ENCODE data around the gene RAMP3. TPM values are rescaled to one million over a fixed set of nuclear protein-coding genes. Genes with fewer than 3 reads are reported as not detected.

Gene RAMP3
- total RNA-seq, 1 experiment from 2014 or later: 0.13 TPM

DNA sequence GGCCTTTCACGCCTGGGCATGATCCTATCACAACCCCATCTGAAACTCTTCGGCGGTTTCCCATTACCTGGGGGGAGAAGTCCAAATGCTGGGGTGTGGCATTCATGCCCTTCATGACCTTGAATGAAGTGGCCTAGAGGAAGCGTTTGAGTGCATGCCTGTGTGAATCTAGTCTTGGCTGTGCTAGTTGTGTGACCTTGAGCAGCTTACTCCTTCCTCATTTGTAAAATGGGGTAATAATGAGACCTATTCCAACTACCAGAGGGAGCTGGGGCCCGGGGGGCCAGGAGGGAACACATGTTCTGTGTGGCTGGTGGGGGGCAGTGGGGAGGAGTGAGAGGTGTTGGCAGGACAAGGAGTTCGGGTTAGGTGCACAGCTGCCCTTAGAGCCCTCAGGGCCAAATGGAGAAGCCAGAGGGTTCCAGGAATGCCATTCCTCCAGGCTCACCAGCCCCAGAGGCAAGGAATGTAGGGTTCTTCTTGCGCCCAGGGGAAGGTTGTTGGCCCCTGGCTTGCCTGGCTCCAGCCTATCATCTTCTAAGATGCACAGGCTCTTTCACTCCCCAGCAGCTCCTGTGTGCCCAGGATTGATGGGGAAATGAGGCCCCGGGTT, 24.8 kb upstream of the RAMP3 start:
- ATAC-seq: no peak
- Histone ChIP-seq H3K27ac (ENCODE audit: low read length) (no peak overlapping the region), H3K4me1 (ENCODE audit: control insufficient read depth, insufficient read depth, low read length) (no peaks in the 10 kb centered on the region), H3K4me3 (ENCODE audit: low read depth in 2 of 2, low read length in 2 of 2) (no peak overlapping the region), H3K36me3 (ENCODE audit: control insufficient read depth, insufficient read depth, low read length) (no peaks in the 10 kb centered on the region), H3K9me3 (ENCODE audit: control insufficient read depth, insufficient read depth, low read depth, low read length) (no peaks in the 10 kb centered on the region), H3K27me3 (ENCODE audit: control insufficient read depth, insufficient read depth, low read length) (0 out of 2 replicates have a peak, but pooled peaks cover 2% of the 10 kb centered on the region)
- in situ Hi-C loops (cut with HindIII; ENCODE audit: low pct_unique_long_range_greater_than_20kb, low sequenced_read_pairs): no loop called here
- no peak for DNase-seq (ENCODE audit: low read depth, low spot score)
- BruUV-seq (replicated peaks): no TSS peak
- ChIA-PET POLR2A (no interaction called here), CTCF (no interaction called here)
- intact Hi-C loops (cut with micrococcal nuclease; ENCODE audit: unreplicated experiment): loop anchor here (10.0 kb wide), 1 partner anchor 548 kb away; the partner anchor contains the start of gene TMED4
- TF ChIP-seq SIN3A (IDR thresholded peaks at IDR 0.05; ENCODE audit: borderline replicate concordance, insufficient read depth, low read depth, low read length) (no peak), TCF7L2 (IDR thresholded peaks at IDR 0.05; ENCODE audit: low read depth, low read length) (no peak), POLR2AphosphoS5 (IDR thresholded peaks at IDR 0.05; ENCODE audit: low read depth, low read length) (no peak), REST (IDR thresholded peaks at IDR 0.05; ENCODE audit: insufficient read depth in 1 of 2, low read depth in 2 of 2, low read length in 1 of 2) (no peak), CTCF (IDR thresholded peaks at IDR 0.05) (no peak)

DNA sequence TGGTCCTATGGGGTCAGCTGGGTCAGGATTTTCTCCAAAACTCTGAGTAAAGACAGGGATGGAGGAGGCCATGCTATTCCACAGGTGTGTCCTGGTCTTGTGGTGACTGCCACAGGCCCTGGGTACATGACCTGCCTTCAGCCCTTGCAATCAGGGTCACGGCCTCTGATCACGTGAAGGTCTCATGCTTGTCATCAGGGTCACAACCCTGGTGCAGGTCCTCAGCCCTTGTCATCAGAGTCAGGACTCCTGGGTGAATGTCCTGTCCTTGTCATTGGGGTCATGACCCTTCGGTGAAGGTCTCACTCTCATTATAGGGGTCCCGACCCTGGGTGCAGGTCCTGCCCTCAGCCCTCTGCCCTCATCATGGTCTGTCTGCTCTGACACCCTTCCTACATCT, 24.2 kb upstream of the RAMP3 start:
- BruUV-seq (replicated peaks): no TSS peak
- CTCF ChIA-PET: no interaction called here
- no peaks in the 10 kb centered on the region for H3K9me3 ChIP-seq (ENCODE audit: control insufficient read depth, insufficient read depth, low read depth, low read length)

More for the DNA sequence above, 24.2 kb upstream of the RAMP3 start:
- ATAC-seq (no peak), DNase-seq (ENCODE audit: low read depth, low spot score) (no peak)
- 0 out of 2 replicates have a peak, but pooled peaks cover 2% of the 10 kb centered on the region for H3K27me3 ChIP-seq (ENCODE audit: control insufficient read depth, insufficient read depth, low read length)
- intact Hi-C loops (cut with micrococcal nuclease; ENCODE audit: unreplicated experiment): loop anchor here (10.0 kb wide), 1 partner anchor 549 kb away; the partner anchor contains the start of gene TMED4
- no peaks in the 10 kb centered on the region for H3K4me1 ChIP-seq (ENCODE audit: control insufficient read depth, insufficient read depth, low read length)
- POLR2A ChIA-PET: interaction anchor here (0.5 kb wide), 1 partner anchor 139 kb away, joined by 5 read pairs; no protein-coding TSS in a partner anchor
- no peaks in the 10 kb centered on the region for H3K36me3 ChIP-seq (ENCODE audit: control insufficient read depth, insufficient read depth, low read length)
- no peak overlapping the region for H3K27ac ChIP-seq (ENCODE audit: low read length)
- H3K4me3 ChIP-seq (ENCODE audit: low read depth in 2 of 2, low read length in 2 of 2): no peak overlapping the region
- TF ChIP-seq TCF7L2 (IDR thresholded peaks at IDR 0.05; ENCODE audit: low read depth, low read length): no peak
- no peak for TF ChIP-seq POLR2AphosphoS5 (IDR thresholded peaks at IDR 0.05; ENCODE audit: low read depth, low read length)
- no peak for TF ChIP-seq CTCF (IDR thresholded peaks at IDR 0.05)
- TF ChIP-seq REST (IDR thresholded peaks at IDR 0.05; ENCODE audit: insufficient read depth in 1 of 2, low read depth in 2 of 2, low read length in 1 of 2): no peak
- TF ChIP-seq SIN3A (IDR thresholded peaks at IDR 0.05; ENCODE audit: borderline replicate concordance, insufficient read depth, low read depth, low read length): no peak
- in situ Hi-C loops (cut with HindIII; ENCODE audit: low pct_unique_long_range_greater_than_20kb, low sequenced_read_pairs): no loop called here

Measured in Panc1 (cell line).